ENCODE results near the gene UBE2M.
A peak's percentile ranks its signal among the peaks of the same experiment; 100 is the strongest.

Gene UBE2M

DNA sequence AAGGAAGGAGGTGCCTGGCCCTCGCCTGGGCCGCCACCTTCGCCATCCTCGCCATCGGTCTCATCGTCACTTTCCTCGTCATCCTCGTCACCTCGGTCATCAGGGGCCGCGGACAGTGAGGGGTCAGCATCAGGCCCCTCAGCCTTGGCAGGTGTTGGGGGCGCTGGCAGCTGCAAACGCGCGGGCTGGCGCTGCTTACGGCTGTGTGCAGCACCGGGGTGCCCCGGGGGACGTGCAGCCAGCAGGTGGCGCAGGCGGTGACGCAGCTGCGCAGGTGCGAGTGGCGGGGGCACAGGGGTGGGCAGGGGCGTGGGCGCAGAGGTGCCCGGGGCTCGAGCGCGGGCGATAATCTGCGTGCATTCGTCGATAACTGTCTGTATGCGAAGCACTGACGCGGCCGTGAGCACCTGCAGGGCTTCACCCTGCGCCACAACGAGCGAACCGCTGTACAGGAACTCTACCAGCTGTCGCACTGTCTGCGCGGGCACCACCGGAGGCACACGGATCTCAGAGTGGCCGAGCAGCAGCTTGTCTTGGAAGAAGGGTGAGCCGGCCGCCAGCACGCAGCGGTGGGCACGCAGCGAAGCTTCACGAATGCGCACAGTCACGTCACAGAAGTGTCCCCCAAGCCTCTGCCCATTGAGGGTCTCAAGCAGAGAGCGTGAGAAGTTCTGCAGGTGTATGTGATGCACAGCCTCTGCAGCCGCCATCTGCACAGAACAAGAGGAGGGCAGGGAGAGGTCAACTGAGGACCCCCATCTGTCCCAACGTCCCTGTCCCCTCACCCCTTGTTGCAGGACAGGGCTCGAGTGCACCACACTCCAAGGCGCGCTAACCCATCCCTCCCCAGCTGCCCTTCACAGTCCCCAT is 41.2 kb downstream of the UBE2M start:
- Histone ChIP-seq H3K9ac (ENCODE audit: low read length) (no peak overlapping the region), H3K9me3 (ENCODE audit: insufficient read depth, low read length) (no peaks in the 10 kb centered on the region), H3K4me3 (ENCODE audit: low read length) (no peak overlapping the region), H3K36me3 (replicated peaks; ENCODE audit: low read depth, low read length) (peaks cover 19% of the 10 kb centered on the region), H3K27me3 (ENCODE audit: low read depth, low read length) (no peaks in the 10 kb centered on the region), H3K4me2 (ENCODE audit: low read length) (no peak overlapping the region), H3K27ac (ENCODE audit: low read length) (no peak overlapping the region), H2AFZ (ENCODE audit: low read depth, low read length) (no peak overlapping the region), H4K20me1 (ENCODE audit: insufficient read depth, low read length) (no peaks in the 10 kb centered on the region), H3K4me1 (ENCODE audit: low read length) (peaks cover 24% of the 10 kb centered on the region), H3K79me2 (ENCODE audit: low read length) (peaks cover 51% of the 10 kb centered on the region)
- TF ChIP-seq EZH2phosphoT487 (IDR thresholded peaks at IDR 0.05; ENCODE audit: low read depth) = no peak
- TF ChIP-seq CTCF (IDR thresholded peaks at IDR 0.05; ENCODE audit: low read depth, low read length) = peak; percentile 41

DNA sequence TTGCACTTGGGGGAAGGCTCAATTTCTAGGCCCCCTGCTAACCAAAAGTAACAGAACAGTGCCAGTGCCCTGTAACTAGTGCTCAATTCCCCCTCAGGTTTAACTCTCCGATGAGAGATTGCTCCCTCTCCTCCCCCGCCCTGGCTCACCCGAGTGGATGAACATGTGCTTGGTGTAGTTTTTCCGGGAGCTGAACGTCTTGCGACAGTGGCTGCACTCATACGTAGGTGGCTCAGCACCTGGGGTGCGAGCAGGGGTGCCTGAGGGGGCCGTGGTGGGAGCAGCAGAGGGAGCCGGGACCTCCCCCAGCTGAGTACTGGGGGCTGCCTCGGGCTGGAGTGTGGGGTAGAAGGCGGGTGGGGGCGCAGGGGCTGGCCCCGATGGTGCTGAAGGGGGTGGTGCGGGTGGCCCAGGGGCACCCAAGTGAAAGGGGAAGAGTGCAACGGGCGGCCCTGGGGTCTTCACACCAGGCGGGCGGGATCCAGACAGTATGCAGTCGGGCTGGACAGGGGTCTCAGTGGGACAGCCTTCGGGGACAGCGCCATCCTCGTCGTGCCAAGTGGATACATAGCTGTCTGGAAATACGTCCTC is 42.1 kb downstream of the UBE2M start:
- Histone ChIP-seq H3K27ac (ENCODE audit: low read length) (no peak overlapping the region), H3K79me2 (ENCODE audit: low read length) (peaks cover 51% of the 10 kb centered on the region)
- TF ChIP-seq EZH2phosphoT487 (IDR thresholded peaks at IDR 0.05; ENCODE audit: low read depth) (no peak), CTCF (IDR thresholded peaks at IDR 0.05; ENCODE audit: low read depth, low read length) (no peak)

GRCh38 chr19:58515259-58515658 is 43.2 kb downstream of the UBE2M start:
- no peak overlapping the region for H2AFZ ChIP-seq (ENCODE audit: low read depth, low read length)
- peaks cover 20% of the 10 kb centered on the region for H3K4me1 ChIP-seq (ENCODE audit: low read length)
- peaks cover 48% of the 10 kb centered on the region for H3K79me2 ChIP-seq (ENCODE audit: low read length)
- H3K4me3 ChIP-seq (ENCODE audit: low read length) = no peak overlapping the region
- H3K36me3 ChIP-seq (replicated peaks; ENCODE audit: low read depth, low read length) = peaks cover 19% of the 10 kb centered on the region
- H3K9me3 ChIP-seq (ENCODE audit: insufficient read depth, low read length) = no peaks in the 10 kb centered on the region
- no peaks in the 10 kb centered on the region for H3K27me3 ChIP-seq (ENCODE audit: low read depth, low read length)
- H4K20me1 ChIP-seq (ENCODE audit: insufficient read depth, low read length) = no peaks in the 10 kb centered on the region
- H3K27ac ChIP-seq (ENCODE audit: low read length) = no peak overlapping the region; the same call in 1 of the 2 replicates
- H3K9ac ChIP-seq (ENCODE audit: low read length) = no peak overlapping the region
- TF ChIP-seq EZH2phosphoT487 (IDR thresholded peaks at IDR 0.05; ENCODE audit: low read depth) (no peak), CTCF (IDR thresholded peaks at IDR 0.05; ENCODE audit: low read depth, low read length) (no peak)
- peak overlapping the region; percentile 11 for H3K4me2 ChIP-seq (ENCODE audit: low read length)

More for the DNA sequence above, 42.1 kb downstream of the UBE2M start:
- Histone ChIP-seq H3K4me2 (ENCODE audit: low read length) (no peak overlapping the region), H2AFZ (ENCODE audit: low read depth, low read length) (no peak overlapping the region), H3K4me3 (ENCODE audit: low read length) (no peak overlapping the region), H4K20me1 (ENCODE audit: insufficient read depth, low read length) (no peaks in the 10 kb centered on the region), H3K9me3 (ENCODE audit: insufficient read depth, low read length) (no peaks in the 10 kb centered on the region), H3K4me1 (ENCODE audit: low read length) (peaks cover 24% of the 10 kb centered on the region), H3K27me3 (ENCODE audit: low read depth, low read length) (no peaks in the 10 kb centered on the region), H3K9ac (ENCODE audit: low read length) (no peak overlapping the region), H3K36me3 (replicated peaks; ENCODE audit: low read depth, low read length) (peaks cover 19% of the 10 kb centered on the region)

GRCh38 chr19:58514564-58515022 is 43.8 kb downstream of the UBE2M start:
- peak overlapping the region; percentile 94 for H3K9ac ChIP-seq (ENCODE audit: low read length)
- H3K79me2 ChIP-seq (ENCODE audit: low read length) = peaks cover 48% of the 10 kb centered on the region

More at GRCh38 chr19:58514564-58515022, 43.8 kb downstream of the UBE2M start:
- Histone ChIP-seq H3K4me3 (ENCODE audit: low read length) (peak overlapping the region; percentile 90), H3K27ac (ENCODE audit: low read length) (peak overlapping the region; percentile 67), H3K9me3 (ENCODE audit: insufficient read depth, low read length) (no peaks in the 10 kb centered on the region), H3K4me2 (ENCODE audit: low read length) (peak overlapping the region; percentile 96), H2AFZ (ENCODE audit: low read depth, low read length) (no peak overlapping the region), H3K27me3 (ENCODE audit: low read depth, low read length) (no peaks in the 10 kb centered on the region), H3K36me3 (replicated peaks; ENCODE audit: low read depth, low read length) (peaks cover 19% of the 10 kb centered on the region), H3K4me1 (ENCODE audit: low read length) (peaks cover 19% of the 10 kb centered on the region), H4K20me1 (ENCODE audit: insufficient read depth, low read length) (no peaks in the 10 kb centered on the region)
- TF ChIP-seq EZH2phosphoT487 (IDR thresholded peaks at IDR 0.05; ENCODE audit: low read depth) (no peak), CTCF (IDR thresholded peaks at IDR 0.05; ENCODE audit: low read depth, low read length) (no peak)
